Smooth muscle cell of the brain vasculature (primary cell): ENCODE results near the gene ADARB1.

ENCODE experiments used
- DNase-seq: peaks from one replicate; pipeline ENCODE4 v3.0.0-alpha.2; 2012; ENCODE audit warnings: low read depth, low spot score

Gene ADARB1

DNA sequence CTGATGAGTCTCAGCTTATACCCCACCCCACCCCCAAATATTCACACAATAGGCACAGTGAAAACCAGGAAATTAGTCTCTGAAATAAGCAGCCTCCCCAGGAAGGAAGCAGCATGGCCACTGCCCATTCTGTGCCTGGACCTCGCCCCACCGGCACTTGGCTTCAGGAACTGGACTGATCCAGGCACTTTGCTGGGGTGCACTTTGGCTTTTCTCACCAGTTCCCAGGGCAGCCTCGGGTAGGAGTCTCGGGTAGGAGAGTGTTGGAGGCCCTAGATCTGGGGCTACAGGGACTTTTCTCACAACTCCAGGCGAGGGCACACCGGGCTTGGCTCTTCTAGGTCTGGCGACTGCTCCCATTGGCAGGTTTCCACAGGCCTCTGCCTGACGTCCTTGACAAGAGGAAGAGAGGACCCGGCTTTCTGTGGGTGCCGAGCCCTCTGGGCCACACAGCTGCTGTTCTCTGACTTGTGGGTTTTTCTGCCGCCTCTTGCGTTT, 18.7 kb downstream of the ADARB1 start:
- DNase-seq = no peak

- DNase-seq = no peak
These were observed 20.0 kb downstream of the ADARB1 start for GRCh38 chr21:45094412-45094811.

- DNase-seq = no peak
These were observed 21.1 kb downstream of the ADARB1 start for GRCh38 chr21:45095505-45095904.

DNA sequence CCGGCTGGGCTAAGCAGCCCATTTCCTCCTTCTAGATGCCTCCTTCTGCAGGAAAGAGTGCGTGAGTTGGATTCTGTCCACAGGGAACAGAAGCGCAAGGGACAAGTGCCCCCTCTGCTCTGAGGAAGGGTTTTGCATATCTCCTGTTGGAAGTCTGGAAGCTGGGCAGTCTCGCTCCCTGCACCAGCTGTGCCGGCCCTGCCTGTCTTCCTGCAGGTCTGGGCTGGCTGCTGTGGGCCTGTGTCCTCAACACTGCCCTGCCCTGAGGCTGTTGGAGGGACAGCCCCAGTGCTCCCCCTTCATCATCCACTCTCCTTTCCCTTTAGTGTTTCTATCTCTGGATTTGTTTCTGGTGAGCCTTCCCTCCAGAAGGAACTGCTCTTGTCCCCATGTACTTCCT, 21.8 kb downstream of the ADARB1 start:
- no peak for DNase-seq

GRCh38 chr21:45097827-45098387, 23.5 kb downstream of the ADARB1 start:
- no peak for DNase-seq

- no peak for DNase-seq
These were observed 24.5 kb downstream of the ADARB1 start for GRCh38 chr21:45098867-45099266.

- DNase-seq = no peak
These were observed 25.2 kb downstream of the ADARB1 start for GRCh38 chr21:45099571-45099970.

GRCh38 chr21:45100866-45101265, 26.5 kb downstream of the ADARB1 start:
- no peak for DNase-seq

DNA sequence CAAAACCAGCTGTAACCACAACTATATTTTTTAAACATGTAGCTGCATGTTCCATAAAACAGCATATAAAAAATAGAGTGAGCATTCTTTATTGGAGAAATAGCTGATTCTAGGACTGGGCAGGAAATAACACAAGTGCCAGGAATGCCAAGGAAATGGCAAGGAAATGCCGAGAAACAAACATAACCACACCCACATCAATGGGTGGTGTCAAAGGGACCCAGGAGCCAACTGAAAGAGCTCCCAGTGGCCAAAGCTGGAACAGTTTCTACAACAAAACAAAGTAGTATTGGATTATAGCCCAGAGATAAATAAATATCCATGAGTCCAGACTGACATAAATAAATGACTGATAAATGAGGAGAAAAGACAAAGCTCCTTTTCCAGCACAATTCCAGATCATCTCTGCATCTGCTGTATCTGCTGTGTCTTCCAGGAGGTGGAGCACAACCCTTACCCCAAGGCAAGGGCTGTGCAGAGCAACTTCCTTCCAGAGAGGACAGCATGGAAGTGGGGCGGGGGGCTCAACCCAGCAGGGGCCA, 28.1 kb downstream of the ADARB1 start:
- no peak for DNase-seq

DNA sequence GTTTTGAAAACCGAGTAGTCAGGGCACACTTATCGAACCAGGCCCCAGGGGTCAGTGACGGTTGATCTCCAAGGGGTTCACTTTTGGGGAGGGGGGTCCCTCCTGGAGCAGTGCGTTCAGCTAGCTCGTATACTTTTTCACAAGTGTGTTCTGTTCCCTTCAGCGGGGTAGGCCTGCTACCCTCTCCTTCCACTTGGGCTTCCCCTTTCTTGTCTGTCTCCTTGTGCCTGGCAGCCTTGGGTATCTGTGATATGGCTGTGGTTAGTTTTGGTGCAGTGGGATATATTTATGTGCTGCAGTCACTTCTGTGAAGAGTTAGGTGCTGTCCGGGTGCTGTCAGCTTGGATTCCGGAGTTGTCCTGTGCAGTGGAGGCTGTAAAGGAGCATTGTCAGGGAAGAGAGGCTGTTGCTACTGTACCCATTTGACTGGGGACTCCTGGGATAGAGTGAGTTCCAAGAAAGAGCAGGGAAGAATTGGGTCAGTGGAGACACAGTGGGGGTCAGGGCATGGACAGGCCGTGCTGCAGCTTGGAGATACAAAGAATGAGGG, 29.7 kb downstream of the ADARB1 start:
- DNase-seq = no peak

DNA sequence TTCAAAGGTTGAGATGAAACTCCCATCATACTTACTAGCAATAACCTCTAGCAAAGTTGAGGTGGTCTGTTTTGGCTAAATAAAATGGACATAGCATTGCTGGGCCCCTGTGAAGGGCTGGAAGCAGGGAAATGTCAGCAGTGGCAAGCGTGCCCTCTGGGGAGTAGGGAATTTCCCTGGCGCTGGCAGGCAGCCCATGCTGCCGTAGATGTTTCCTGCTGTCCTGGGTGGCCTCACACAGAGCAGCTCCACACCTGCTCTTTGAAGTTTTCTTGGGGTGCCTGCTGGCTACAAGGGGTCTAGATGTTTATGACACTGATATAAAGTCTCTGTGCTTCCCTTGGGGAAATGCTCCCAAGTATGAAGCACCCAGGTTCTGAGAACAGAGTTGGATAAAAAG, 30.2 kb downstream of the ADARB1 start:
- no peak for DNase-seq

- peak; percentile 59 for DNase-seq
These were observed 31.6 kb downstream of the ADARB1 start for GRCh38 chr21:45105906-45106485.

GRCh38 chr21:45108034-45108790, 33.8 kb downstream of the ADARB1 start:
- DNase-seq = no peak

DNA sequence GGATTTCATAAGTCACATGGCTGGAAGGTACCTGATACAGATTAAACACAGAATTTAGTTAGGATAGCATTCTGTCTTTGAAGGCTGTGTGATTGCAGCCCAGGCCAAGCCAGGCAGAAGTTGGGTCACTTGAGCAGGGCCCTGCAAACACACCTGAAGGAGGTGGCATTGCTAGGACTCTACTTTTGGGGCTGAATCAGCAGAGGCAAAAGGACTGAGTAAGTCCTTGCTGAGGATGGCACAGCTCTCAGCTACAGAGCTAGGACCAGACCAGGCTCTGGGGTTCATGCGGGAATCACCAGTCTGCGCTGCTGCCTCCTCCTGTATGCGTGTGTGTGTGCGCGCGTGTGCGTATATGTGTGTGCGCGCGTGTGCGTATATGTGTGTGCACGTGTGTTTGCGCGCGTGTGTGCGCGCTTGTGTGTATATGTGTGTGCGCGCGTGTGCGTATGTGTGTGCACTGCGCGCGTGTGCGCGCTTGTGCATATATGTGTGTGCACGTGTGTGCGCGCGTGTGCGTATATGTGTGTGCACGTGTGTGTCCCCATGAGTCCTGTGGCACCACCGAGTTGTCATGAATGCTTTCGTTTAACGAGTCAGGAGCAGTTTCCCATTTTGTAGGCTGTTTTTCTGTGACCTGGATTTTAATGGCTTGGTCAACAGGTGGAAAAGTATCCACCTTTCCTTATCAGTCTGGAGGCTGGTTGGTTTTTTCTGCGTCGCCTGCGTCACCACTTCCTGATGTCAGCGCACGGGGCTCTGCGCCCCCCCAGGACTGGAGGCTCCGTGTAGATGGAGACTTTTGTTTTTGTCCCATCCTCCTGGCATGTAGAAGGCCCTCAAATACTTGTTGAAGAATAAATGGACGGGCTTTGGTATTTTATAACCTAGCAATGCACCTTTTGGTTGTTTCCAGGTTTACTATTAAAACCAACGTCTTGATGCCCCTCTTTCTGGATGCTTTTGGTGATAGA, 34.7 kb downstream of the ADARB1 start:
- no peak for DNase-seq

- no peak for DNase-seq
These were observed 35.6 kb downstream of the ADARB1 start for GRCh38 chr21:45109831-45110492.

GRCh38 chr21:45110873-45111624, 36.7 kb downstream of the ADARB1 start:
- DNase-seq = no peak

GRCh38 chr21:45111703-45112102, 37.3 kb downstream of the ADARB1 start:
- no peak for DNase-seq

DNA sequence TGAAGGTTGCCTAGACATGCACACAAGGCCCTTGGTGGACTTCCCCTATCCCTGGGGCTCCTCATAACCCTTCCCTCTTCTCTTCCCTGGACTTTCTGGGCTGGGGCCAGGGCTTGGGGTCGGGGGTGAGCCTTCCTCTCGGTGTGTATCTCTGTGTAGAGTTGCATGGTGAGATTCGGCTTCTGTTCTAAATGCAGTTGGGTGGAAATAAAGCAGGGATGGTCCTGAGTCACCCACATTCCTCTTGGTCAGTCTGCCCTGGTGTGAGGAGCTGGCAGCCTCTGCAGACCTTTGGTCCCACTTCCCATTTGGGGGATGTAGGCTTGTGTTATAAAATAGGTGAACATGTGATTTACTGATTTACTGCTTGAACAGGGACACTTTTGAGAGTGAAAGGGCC, 38.0 kb downstream of the ADARB1 start:
- DNase-seq = no peak

GRCh38 chr21:45113543-45113942, 39.2 kb downstream of the ADARB1 start:
- DNase-seq = no peak

- DNase-seq = no peak
These were observed 39.7 kb downstream of the ADARB1 start for GRCh38 chr21:45114072-45114471.
